DMS53 (cell line): Measurements from ENCODE around the gene THAP2.
A peak's percentile ranks its signal among the peaks of the same experiment; 100 is the strongest.
"Not testable (repeated sequence)": the region's sequence is repeated elsewhere in the genome, so short reads cannot be mapped to it uniquely, and the experiment has no call there.

ENCODE experiments used
- DNase-seq: peaks from one replicate; lab custom pipeline; 2025; lab: John Stamatoyannopoulos, UW

THAP2 gene

GRCh38 chr12:71662849-71663560 is 1.1 kb upstream of the THAP2 start:
- peak; percentile 84 for DNase-seq

- peak; percentile 95 for DNase-seq
These were observed 449 bp downstream of the THAP2 start for GRCh38 chr12:71664411-71665089.

- peak; percentile 66 for DNase-seq
These were observed 976 bp downstream of the THAP2 start for GRCh38 chr12:71665090-71665463.

- DNase-seq = no peak
These were observed 2.2 kb downstream of the THAP2 start for GRCh38 chr12:71666259-71666658.

- DNase-seq = no peak
These were observed 7.2 kb downstream of the THAP2 start for GRCh38 chr12:71671311-71671710.

GRCh38 chr12:71671816-71672215 is 7.7 kb downstream of the THAP2 start:
- DNase-seq = peak; percentile 17

GRCh38 chr12:71682466-71682865 is 18.4 kb downstream of the THAP2 start:
- DNase-seq = peak; percentile 89

GRCh38 chr12:71683633-71684032 is 19.5 kb downstream of the THAP2 start:
- no peak for DNase-seq

GRCh38 chr12:71684081-71684480 is 20.0 kb downstream of the THAP2 start:
- no peak for DNase-seq

GRCh38 chr12:71685312-71685906 is 21.3 kb downstream of the THAP2 start:
- peak; percentile 62 for DNase-seq

- DNase-seq = peak; percentile 98
These were observed 22.0 kb downstream of the THAP2 start, which contains the start of gene TMEM19 for GRCh38 chr12:71685914-71686657. Gene TMEM19 (plus strand): TSS chr12:71686082. CDS start chr12:71686681, 599 bp downstream.

- no peak for DNase-seq
These were observed 22.5 kb downstream of the THAP2 start for GRCh38 chr12:71686658-71687025.

- DNase-seq = not testable (repeated sequence)
These were observed 23.1 kb downstream of the THAP2 start for GRCh38 chr12:71687172-71687571.

GRCh38 chr12:71688961-71689570 is 25.0 kb downstream of the THAP2 start:
- DNase-seq = no peak

GRCh38 chr12:71691504-71692129 is 27.5 kb downstream of the THAP2 start:
- peak; percentile 83 for DNase-seq

- DNase-seq = no peak
These were observed 29.0 kb downstream of the THAP2 start for GRCh38 chr12:71693126-71693525.

- not testable (repeated sequence) for DNase-seq
These were observed 29.6 kb downstream of the THAP2 start for GRCh38 chr12:71693651-71694050.

GRCh38 chr12:71694099-71694820 is 30.2 kb downstream of the THAP2 start:
- no peak for DNase-seq

GRCh38 chr12:71695782-71696181 is 31.7 kb downstream of the THAP2 start:
- DNase-seq = no peak

GRCh38 chr12:71702181-71702580 is 38.1 kb downstream of the THAP2 start:
- DNase-seq = not testable (repeated sequence)

- DNase-seq = no peak
These were observed 38.5 kb downstream of the THAP2 start for GRCh38 chr12:71702590-71702989.
